ENCODE results near the gene TMEM30A.

GRCh38 chr6:75262716-75263400, 21.7 kb downstream of the TMEM30A start:
- no peak for TF ChIP-seq ZBTB40 (IDR thresholded peaks at IDR 0.05)
- no peak for TF ChIP-seq ZBTB40 (CRISPR knock-in tag; IDR thresholded peaks at IDR 0.05)
- TF ChIP-seq SETDB1 (CRISPR knock-in tag; IDR thresholded peaks at IDR 0.05; ENCODE audit: borderline replicate concordance): no peak
- no peak for TF ChIP-seq CCAR2 (optimal IDR thresholded peaks at IDR 0.05; ENCODE audit: low read depth, low read length)
- TF ChIP-seq EP300 (IDR thresholded peaks at IDR 0.05; ENCODE audit: low read depth in 2 of 2, low read length in 2 of 2): no peak
- TF ChIP-seq EP300 (CRISPR knock-in tag; IDR thresholded peaks at IDR 0.05; ENCODE audit: borderline replicate concordance): no peak
- no peak for TF ChIP-seq MAX (IDR thresholded peaks at IDR 0.05)
- TF ChIP-seq LRRFIP1 (CRISPR knock-in tag; conservative IDR thresholded peaks at IDR 0.05): no peak
- TF ChIP-seq RFX5 (IDR thresholded peaks at IDR 0.05; ENCODE audit: low read depth, low read length): no peak
- TF ChIP-seq ZNF780A (CRISPR knock-in tag; IDR thresholded peaks at IDR 0.05): no peak
- no peak for TF ChIP-seq ZNF746 (CRISPR knock-in tag; IDR thresholded peaks at IDR 0.05)
- TF ChIP-seq CTCF (CRISPR knock-in tag; IDR thresholded peaks at IDR 0.05): no peak
- no peak for TF ChIP-seq RAD21 (CRISPR knock-in tag; IDR thresholded peaks at IDR 0.05)
- TF ChIP-seq ZNF232 (CRISPR knock-in tag; IDR thresholded peaks at IDR 0.05; ENCODE audit: borderline replicate concordance): no peak
- TF ChIP-seq ZNF510 (CRISPR knock-in tag; IDR thresholded peaks at IDR 0.05; ENCODE audit: low read depth): no peak
- no peak for TF ChIP-seq MED8 (CRISPR knock-in tag; IDR thresholded peaks at IDR 0.05; ENCODE audit: insufficient replicate concordance)

Data from HepG2 (cell line).